Cardiac muscle cell (in vitro differentiated cells and primary cell): ENCODE results near the gene SEC61G. TPM values are rescaled to one million over a fixed set of nuclear protein-coding genes. Genes with fewer than 3 reads are reported as not detected.
A peak's percentile ranks its signal among the peaks of the same experiment; 100 is the strongest.

Experiments
- DNase-seq, 2 donors: peaks; one replicate each; pipeline versions ENCODE4 v3.0.0 to v3.0.0-alpha.2; 2010 to 2017; ENCODE audit warnings: low read depth in 1 of 2, low spot score in 1 of 2
- H3K27ac ChIP-seq: fragments of 200-600 bp; sonication (generic); 2 replicates; pipeline ENCODE4 v1.5.1; 2016
- H3K27me3 ChIP-seq: fragments of 200-600 bp; sonication (generic); 2 replicates; pipeline ENCODE4 v1.6.0; 2016; ENCODE audit warnings: control low read depth
- H3K36me3 ChIP-seq: fragments of 200-600 bp; sonication (generic); 2 replicates; pipeline ENCODE4 v1.5.1; 2016; ENCODE audit warnings: control low read depth
- H3K4me1 ChIP-seq: fragments of 200-600 bp; sonication (generic); 2 replicates; pipeline ENCODE4 v1.8.1; 2017; ENCODE audit warnings: low read depth, mild to moderate bottlenecking, mixed run types
- H3K4me3 ChIP-seq: fragments of 200-600 bp; sonication (generic); 2 replicates; pipeline ENCODE4 v1.5.1; 2016; ENCODE audit warnings: mild to moderate bottlenecking
- H3K9me3 ChIP-seq: fragments of 200-600 bp; sonication (generic); 2 replicates; pipeline ENCODE4 v1.5.1; 2017; ENCODE audit warnings: low read depth, mild to moderate bottlenecking, control low read depth
- CTCF ChIP-seq: IDR thresholded peaks from 2 replicates; pipeline ENCODE4 v1.5.1; 2012; ENCODE audit warnings: low read depth, mild to moderate bottlenecking, low read length
- polyA plus RNA-seq: library from polyadenylated mRNA; unstranded; fragments of >200 nt; fragmentation: Nextera tagmentation; extraction: Ambion mirVana; gene quantifications from 2 replicates; pipeline ENCODE4 v1.2.1, GENCODE V29; 2016
- total RNA-seq: library from RNA; depleted of rRNA; stranded (reverse); fragments of >200 nt; gene quantifications from 2 replicates; pipeline ENCODE4 v1.2.3, GENCODE V29; 2016

Gene SEC61G
- total and polyA plus RNA-seq, 2 experiments from 2014 or later, result 254 to 502 TPM

GRCh38 chr7:54719425-54719824, 39.6 kb downstream of the SEC61G start:
- Histone ChIP-seq H3K9me3 (no peaks in the 10 kb centered on the region), H3K4me1 (no peaks in the 10 kb centered on the region), H3K27me3 (no peaks in the 10 kb centered on the region), H3K4me3 (no peak overlapping the region), H3K27ac (no peak overlapping the region), H3K36me3 (no peaks in the 10 kb centered on the region)
- DNase-seq, result no peak
- TF ChIP-seq CTCF, result no peak

- no peaks in the 10 kb centered on the region for H3K4me1 ChIP-seq
- no peak overlapping the region for H3K27ac ChIP-seq
- no peak for DNase-seq
- H3K4me3 ChIP-seq, result no peak overlapping the region
- no peaks in the 10 kb centered on the region for H3K27me3 ChIP-seq
- H3K36me3 ChIP-seq, result no peaks in the 10 kb centered on the region
- H3K9me3 ChIP-seq, result no peaks in the 10 kb centered on the region
- no peak for TF ChIP-seq CTCF
Observed at GRCh38 chr7:54712820-54713219, 46.2 kb downstream of the SEC61G start.

- H3K36me3 ChIP-seq, result no peaks in the 10 kb centered on the region
- DNase-seq, result no peak
- TF ChIP-seq CTCF, result no peak
- no peaks in the 10 kb centered on the region for H3K4me1 ChIP-seq
- no peaks in the 10 kb centered on the region for H3K27me3 ChIP-seq
- no peak overlapping the region for H3K4me3 ChIP-seq
- no peak overlapping the region for H3K27ac ChIP-seq
- H3K9me3 ChIP-seq, result no peaks in the 10 kb centered on the region
Observed at GRCh38 chr7:54711900-54712595, 47.0 kb downstream of the SEC61G start.

- no peak for DNase-seq
- Histone ChIP-seq H3K9me3 (no peaks in the 10 kb centered on the region), H3K4me1 (no peaks in the 10 kb centered on the region), H3K4me3 (no peak overlapping the region), H3K27me3 (no peaks in the 10 kb centered on the region), H3K36me3 (no peaks in the 10 kb centered on the region), H3K27ac (no peak overlapping the region)
- TF ChIP-seq CTCF, result no peak
Observed at GRCh38 chr7:54709283-54709682, 49.7 kb downstream of the SEC61G start.

GRCh38 chr7:54705436-54705835, 53.6 kb downstream of the SEC61G start:
- H3K36me3 ChIP-seq, result no peaks in the 10 kb centered on the region
- no peaks in the 10 kb centered on the region for H3K27me3 ChIP-seq
- DNase-seq, result peak in 1 of 2 donors; percentile 43
- no peaks in the 10 kb centered on the region for H3K9me3 ChIP-seq
- H3K27ac ChIP-seq, result no peak overlapping the region
- H3K4me3 ChIP-seq, result no peak overlapping the region
- no peak for TF ChIP-seq CTCF
- no peaks in the 10 kb centered on the region for H3K4me1 ChIP-seq
